HEK293 (cell line): ENCODE data around the gene TWIST2.

ENCODE experiments used
- CTCF ChIA-PET: fragments of 350-600 bp; formaldehyde crosslinking; extraction: SDS; loops from one replicate; lab custom pipeline; 2021; ENCODE audit warnings: antibody characterized with exemption; lab: Yijun Ruan, JAX
- POLR2A ChIA-PET: fragments of 300-600 bp; formaldehyde crosslinking; extraction: SDS; loops from one replicate; lab custom pipeline; 2020; ENCODE audit warnings: antibody characterized with exemption, inconsistent platforms; lab: Yijun Ruan, JAX
- H3K27ac ChIP-seq: fragments of 200-500 bp; sonication (Bioruptor generic); 2 replicates; pipeline ENCODE4 v1.5.1; 2014; ENCODE audit warnings: low read depth, low read length, control low read depth, inconsistent platforms; ENCODE audit errors: extremely low read depth
- H3K36me3 ChIP-seq, 2 experiments: fragments of 200-500 bp in 1 of 2; sonication (Bioruptor generic) in 1 of 2; 1 replicate in 1 of 2; 2 replicates in 1 of 2; pipeline ENCODE4 v1.5.1; 2014 to 2017; ENCODE audit warnings: inconsistent platforms in 2 of 2, low read length in 2 of 2; ENCODE audit not compliant: control insufficient read depth in 2 of 2, insufficient read depth in 1 of 2
- H3K4me1 ChIP-seq: fragments of 200-500 bp; sonication (Bioruptor generic); 2 replicates; pipeline ENCODE4 v1.5.1; 2014; ENCODE audit warnings: mild to moderate bottlenecking, low read length, inconsistent platforms; ENCODE audit not compliant: control insufficient read depth, insufficient read depth
- H3K4me3 ChIP-seq: 2 replicates; pipeline ENCODE4 v1.5.1; 2011; ENCODE audit warnings: low read depth, mild to moderate bottlenecking, control low read depth, low read length, moderate library complexity
- H3K9me3 ChIP-seq: fragments of 200-500 bp; sonication (Bioruptor generic); 2 replicates; pipeline ENCODE4 v1.5.1; 2014; ENCODE audit warnings: low read depth, low read length, inconsistent platforms; ENCODE audit not compliant: control insufficient read depth, insufficient read depth
- GLIS1 ChIP-seq: fragments of 450-650 bp; formaldehyde crosslinking; IDR thresholded peaks from 2 replicates; pipeline ENCODE4 v1.5.1; 2016; ENCODE audit warnings: missing biosample characterization, missing genetic modification characterization
- HOXC10 ChIP-seq: sonication (generic); formaldehyde crosslinking; IDR thresholded peaks from 2 replicates; pipeline ENCODE4 v1.8.1; 2023; ENCODE audit warnings: mild to moderate bottlenecking, missing genetic modification reagents
- SALL2 ChIP-seq: fragments of 450-650 bp; formaldehyde crosslinking; IDR thresholded peaks from 2 replicates; pipeline ENCODE4 v1.5.0; 2017; ENCODE audit warnings: missing biosample characterization, mild to moderate bottlenecking, missing genetic modification characterization, borderline replicate concordance
- SCRT1 ChIP-seq: fragments of 450-650 bp; formaldehyde crosslinking; IDR thresholded peaks from 2 replicates; pipeline ENCODE4 v1.5.1; 2016; ENCODE audit warnings: missing biosample characterization, missing genetic modification characterization, borderline replicate concordance
- SCRT2 ChIP-seq: fragments of 450-650 bp; formaldehyde crosslinking; IDR thresholded peaks from 2 replicates; pipeline ENCODE4 v1.5.1; 2016; ENCODE audit warnings: missing biosample characterization, missing genetic modification characterization
- SP2 ChIP-seq: fragments of 450-650 bp; formaldehyde crosslinking; IDR thresholded peaks from 2 replicates; pipeline ENCODE4 v1.5.1; 2016; ENCODE audit warnings: missing biosample characterization, missing genetic modification characterization
- TCF7L2 ChIP-seq: IDR thresholded peaks from 2 replicates; pipeline ENCODE4 v1.6.1; 2011; ENCODE audit warnings: low read depth, mild to moderate bottlenecking, inconsistent platforms, low read length, moderate library complexity, borderline replicate concordance
- ZBTB21 ChIP-seq: fragments of 450-650 bp; formaldehyde crosslinking; IDR thresholded peaks from 2 replicates; pipeline ENCODE4 v1.5.1; 2017; ENCODE audit warnings: missing biosample characterization, missing genetic modification characterization
- ZFHX2 ChIP-seq: fragments of 450-650 bp; formaldehyde crosslinking; conservative IDR thresholded peaks from 2 replicates; pipeline ENCODE4 v1.5.1; 2016; ENCODE audit warnings: missing biosample characterization, missing genetic modification characterization
- ZNF138 ChIP-seq: fragments of 450-650 bp; formaldehyde crosslinking; IDR thresholded peaks from 2 replicates; pipeline ENCODE4 v1.5.1; 2016; ENCODE audit warnings: missing biosample characterization, missing genetic modification characterization, borderline replicate concordance
- ZNF214 ChIP-seq: fragments of 450-650 bp; formaldehyde crosslinking; IDR thresholded peaks from 2 replicates; pipeline ENCODE4 v1.5.1; 2017; ENCODE audit warnings: missing biosample characterization, mild to moderate bottlenecking, missing genetic modification characterization, borderline replicate concordance
- ZNF324 ChIP-seq: fragments of 450-650 bp; formaldehyde crosslinking; IDR thresholded peaks from 2 replicates; pipeline ENCODE4 v1.5.1; 2016; ENCODE audit warnings: missing biosample characterization, missing genetic modification characterization
- ZNF423 ChIP-seq: fragments of 450-650 bp; formaldehyde crosslinking; IDR thresholded peaks from 2 replicates; pipeline ENCODE4 v1.5.1; 2016; ENCODE audit warnings: missing biosample characterization, missing genetic modification characterization
- ZNF426 ChIP-seq: fragments of 450-650 bp; formaldehyde crosslinking; IDR thresholded peaks from 2 replicates; pipeline ENCODE4 v1.5.1; 2017; ENCODE audit warnings: missing biosample characterization, missing genetic modification characterization, mild to moderate bottlenecking, inconsistent platforms, moderate library complexity
- ZNF48 ChIP-seq: fragments of 450-650 bp; formaldehyde crosslinking; IDR thresholded peaks from 2 replicates; pipeline ENCODE4 v1.5.1; 2016; ENCODE audit warnings: missing biosample characterization, missing genetic modification characterization
- ZNF549 ChIP-seq: fragments of 450-650 bp; IDR thresholded peaks from 2 replicates; pipeline ENCODE4 v1.5.1; 2018; ENCODE audit warnings: missing biosample characterization, missing genetic modification characterization, mild to moderate bottlenecking, inconsistent platforms, moderate library complexity
- ZNF585B ChIP-seq: fragments of 450-650 bp; formaldehyde crosslinking; IDR thresholded peaks from 2 replicates; pipeline ENCODE4 v1.5.1; 2016; ENCODE audit warnings: missing biosample characterization, missing genetic modification characterization
- ZNF707 ChIP-seq: fragments of 450-650 bp; formaldehyde crosslinking; IDR thresholded peaks from 2 replicates; pipeline ENCODE4 v1.5.1; 2016; ENCODE audit warnings: missing biosample characterization, missing genetic modification characterization
- ZSCAN23 ChIP-seq: fragments of 450-650 bp; formaldehyde crosslinking; IDR thresholded peaks from 2 replicates; pipeline ENCODE4 v1.5.1; 2016; ENCODE audit warnings: missing biosample characterization, missing genetic modification characterization
- TF ChIP-seq, protein P1 (sequence below): fragments of 450-650 bp; formaldehyde crosslinking; IDR thresholded peaks from 2 replicates; pipeline ENCODE4 v1.5.1; 2017; ENCODE audit warnings: missing biosample characterization, missing genetic modification characterization
- TF ChIP-seq, protein P2 (sequence below): fragments of 450-650 bp; formaldehyde crosslinking; IDR thresholded peaks from 2 replicates; pipeline ENCODE4 v1.5.1; 2016; ENCODE audit warnings: missing biosample characterization, missing genetic modification characterization
- TF ChIP-seq, protein P3 (sequence below): fragments of 450-650 bp; formaldehyde crosslinking; IDR thresholded peaks from 2 replicates; pipeline ENCODE4 v1.5.1; 2016; ENCODE audit warnings: missing biosample characterization, missing genetic modification characterization

The TWIST2 gene

DNA sequence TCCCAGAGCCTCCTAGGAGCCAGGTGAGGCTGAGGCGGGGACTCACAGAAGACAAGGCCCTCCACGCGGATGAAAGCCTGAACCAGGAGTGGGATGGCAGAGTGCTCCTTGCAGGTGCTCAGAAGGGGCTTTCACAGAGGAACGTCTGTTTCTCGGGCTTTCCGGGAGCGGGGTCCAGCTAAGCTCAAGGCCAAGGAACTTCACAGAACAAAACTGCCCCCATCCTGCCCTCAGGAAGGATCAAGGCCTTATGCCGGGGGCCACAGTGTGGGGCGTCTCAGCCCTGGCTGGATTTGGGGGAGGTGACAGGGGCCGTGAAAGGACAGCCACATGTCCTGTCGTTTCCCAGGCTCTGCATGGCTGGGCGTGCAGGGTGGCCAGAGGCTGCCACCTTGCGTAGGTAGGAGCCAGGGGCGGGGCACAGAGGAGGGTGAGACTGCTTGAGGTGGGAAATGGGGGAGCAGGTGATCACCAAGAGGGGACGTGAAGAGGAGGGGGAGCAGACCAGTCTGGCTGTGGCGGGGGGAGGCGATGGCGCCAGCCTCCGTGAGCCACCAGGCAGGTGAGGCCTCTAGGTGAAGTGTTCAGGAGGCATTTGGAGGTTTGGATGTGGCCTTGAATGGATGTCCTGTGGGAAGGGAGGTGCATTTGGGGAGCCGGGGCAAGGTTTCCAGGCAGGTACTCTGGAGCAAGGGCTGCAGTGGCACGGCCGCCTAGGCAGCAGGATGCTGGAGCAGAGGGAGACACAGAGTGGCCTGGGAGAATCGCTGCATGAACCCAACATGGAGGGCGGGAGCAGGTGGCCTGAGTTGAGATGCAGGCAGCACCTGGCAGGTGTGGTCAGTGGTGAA, 79.1 kb downstream of the TWIST2 start (continued):
- TF ChIP-seq, protein P1, sequence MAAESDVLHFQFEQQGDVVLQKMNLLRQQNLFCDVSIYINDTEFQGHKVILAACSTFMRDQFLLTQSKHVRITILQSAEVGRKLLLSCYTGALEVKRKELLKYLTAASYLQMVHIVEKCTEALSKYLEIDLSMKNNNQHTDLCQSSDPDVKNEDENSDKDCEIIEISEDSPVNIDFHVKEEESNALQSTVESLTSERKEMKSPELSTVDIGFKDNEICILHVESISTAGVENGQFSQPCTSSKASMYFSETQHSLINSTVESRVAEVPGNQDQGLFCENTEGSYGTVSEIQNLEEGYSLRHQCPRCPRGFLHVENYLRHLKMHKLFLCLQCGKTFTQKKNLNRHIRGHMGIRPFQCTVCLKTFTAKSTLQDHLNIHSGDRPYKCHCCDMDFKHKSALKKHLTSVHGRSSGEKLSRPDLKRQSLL (tag by site-specific recombination) = no peak
- TF ChIP-seq ZNF426 (tag by site-specific recombination) = no peak
- TF ChIP-seq ZNF48 (tag by site-specific recombination) = no peak
- TF ChIP-seq ZNF585B (tag by site-specific recombination) = no peak
- no peak for TF ChIP-seq ZFHX2
- no peak for TF ChIP-seq TCF7L2
- TF ChIP-seq ZNF324 (tag by site-specific recombination) = no peak
- no peak for TF ChIP-seq SP2 (tag by site-specific recombination)
- TF ChIP-seq SCRT1 = no peak
- TF ChIP-seq, protein P2, sequence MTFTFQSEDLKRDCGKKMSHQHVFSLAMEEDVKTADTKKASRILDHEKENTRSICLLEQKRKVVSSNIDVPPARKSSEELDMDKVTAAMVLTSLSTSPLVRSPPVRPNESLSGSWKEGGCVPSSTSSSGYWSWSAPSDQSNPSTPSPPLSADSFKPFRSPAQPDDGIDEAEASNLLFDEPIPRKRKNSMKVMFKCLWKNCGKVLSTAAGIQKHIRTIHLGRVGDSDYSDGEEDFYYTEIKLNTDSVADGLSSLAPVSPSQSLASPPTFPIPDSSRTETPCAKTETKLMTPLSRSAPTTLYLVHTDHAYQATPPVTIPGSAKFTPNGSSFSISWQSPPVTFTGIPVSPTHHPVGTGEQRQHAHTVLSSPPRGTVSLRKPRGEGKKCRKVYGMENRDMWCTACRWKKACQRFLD (tag by site-specific recombination) = no peak
- no peak for TF ChIP-seq ZNF138 (tag by site-specific recombination)
- TF ChIP-seq, all 188 proteins: peak for 0

DNA sequence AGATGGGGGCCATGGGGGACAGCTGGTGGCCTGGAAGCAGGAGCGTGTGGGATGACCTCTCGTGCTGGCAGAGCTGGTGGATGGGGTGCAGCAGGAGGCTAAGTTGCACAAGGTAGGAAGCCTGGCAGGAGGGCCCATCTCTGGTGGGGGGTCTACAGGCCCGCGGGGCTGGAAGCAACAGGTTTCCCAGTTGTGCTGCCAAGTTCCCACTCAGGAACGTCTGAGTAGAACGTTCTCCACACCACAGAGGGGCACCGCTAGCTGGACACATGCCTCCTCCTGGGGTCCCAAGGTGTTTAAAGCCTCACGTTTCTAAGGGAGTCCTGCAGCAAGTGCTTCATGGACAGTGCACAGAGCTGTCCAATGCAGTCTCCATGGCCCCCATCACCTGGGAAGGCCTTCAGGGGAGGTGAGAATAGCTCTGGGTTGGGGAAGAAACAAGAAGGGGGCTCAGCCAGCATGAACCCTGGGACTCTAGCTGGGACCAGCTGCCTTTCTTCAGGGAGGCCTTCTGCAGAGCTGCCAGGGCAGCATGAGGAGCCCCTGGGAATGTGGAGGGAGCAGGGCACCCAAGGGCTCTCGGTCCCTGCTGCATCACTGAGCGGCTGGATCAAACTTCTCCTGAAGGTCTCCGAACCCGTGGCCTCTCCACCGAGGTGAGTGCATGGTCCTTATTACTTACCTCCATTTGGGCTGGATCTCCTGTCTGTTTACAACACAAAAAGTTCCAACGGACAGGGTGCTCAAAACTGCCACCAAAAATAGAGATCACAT, 80.0 kb downstream of the TWIST2 start:
- Histone ChIP-seq H3K27ac (no peak overlapping the region), H3K4me3 (no peak overlapping the region), H3K36me3 (no peaks in the 10 kb centered on the region)
- POLR2A ChIA-PET = no interaction called here
- peak; percentile 43; the same call in 1 of the 2 replicates for TF ChIP-seq SCRT2
- TF ChIP-seq, protein P3, sequence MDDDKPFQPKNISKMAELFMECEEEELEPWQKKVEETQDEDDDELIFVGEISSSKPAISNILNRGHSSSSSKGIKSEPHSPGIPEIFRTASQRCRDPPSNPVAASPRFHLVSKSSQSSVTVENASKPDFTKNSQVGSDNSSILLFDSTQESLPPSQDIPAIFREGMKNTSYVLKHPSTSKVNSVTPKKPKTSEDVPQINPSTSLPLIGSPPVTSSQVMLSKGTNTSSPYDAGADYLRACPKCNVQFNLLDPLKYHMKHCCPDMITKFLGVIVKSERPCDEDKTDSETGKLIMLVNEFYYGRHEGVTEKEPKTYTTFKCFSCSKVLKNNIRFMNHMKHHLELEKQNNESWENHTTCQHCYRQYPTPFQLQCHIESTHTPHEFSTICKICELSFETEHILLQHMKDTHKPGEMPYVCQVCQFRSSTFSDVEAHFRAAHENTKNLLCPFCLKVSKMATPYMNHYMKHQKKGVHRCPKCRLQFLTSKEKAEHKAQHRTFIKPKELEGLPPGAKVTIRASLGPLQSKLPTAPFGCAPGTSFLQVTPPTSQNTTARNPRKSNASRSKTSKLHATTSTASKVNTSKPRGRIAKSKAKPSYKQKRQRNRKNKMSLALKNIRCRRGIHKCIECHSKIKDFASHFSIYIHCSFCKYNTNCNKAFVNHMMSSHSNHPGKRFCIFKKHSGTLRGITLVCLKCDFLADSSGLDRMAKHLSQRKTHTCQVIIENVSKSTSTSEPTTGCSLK (tag by site-specific recombination) = no peak
- TF ChIP-seq, all 188 proteins: peak for 1
- CTCF ChIA-PET = interaction anchor here (0.7 kb wide), 1 partner anchor 27 kb away, joined by 5 read pairs; no protein-coding TSS in a partner anchor
- Histone ChIP-seq H3K9me3 (no peaks in the 10 kb centered on the region), H3K4me1 (no peaks in the 10 kb centered on the region)

DNA sequence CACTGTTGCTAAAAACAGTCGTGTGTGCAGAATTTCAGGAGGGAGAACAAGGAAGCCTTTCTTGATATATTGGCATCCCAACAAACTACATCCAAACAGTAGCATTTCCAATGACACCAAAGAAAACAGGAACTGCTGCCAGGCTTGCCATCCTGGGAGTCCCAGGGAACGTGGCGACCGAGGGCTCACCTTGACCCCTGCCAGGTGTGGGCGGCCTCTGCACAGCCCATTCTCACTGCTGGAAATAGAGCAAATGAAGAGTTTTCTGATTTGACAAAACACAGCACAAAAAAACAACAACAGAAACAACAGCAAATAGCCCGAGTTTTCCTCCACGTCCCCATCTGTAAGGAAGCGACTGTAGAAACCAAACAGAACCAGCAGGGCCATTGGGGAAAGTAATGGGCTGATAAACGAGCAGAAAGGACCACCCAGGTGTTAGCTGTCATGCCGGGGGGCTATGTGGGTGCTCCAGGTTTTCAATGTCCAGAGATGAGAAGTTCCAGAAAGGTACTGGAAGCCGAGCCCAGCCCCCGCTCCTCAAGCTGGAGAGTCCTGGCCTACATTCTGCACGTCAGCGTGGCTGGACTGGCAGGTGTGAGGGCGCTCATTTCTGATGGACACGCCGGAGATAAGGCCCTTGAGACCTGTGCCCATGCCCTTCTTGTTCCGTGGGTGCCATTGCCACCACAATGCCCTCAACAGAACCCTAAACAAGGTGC, 80.8 kb downstream of the TWIST2 start:
- H3K4me1 ChIP-seq = no peaks in the 10 kb centered on the region
- TF ChIP-seq GLIS1 (tag by site-specific recombination) = no peak
- no peak for TF ChIP-seq HOXC10 (CRISPR knock-in tag)
- TF ChIP-seq ZBTB21 (tag by site-specific recombination) = no peak
- no peak for TF ChIP-seq SALL2
- TF ChIP-seq ZSCAN23 (tag by site-specific recombination) = no peak
- no peak for TF ChIP-seq ZNF549
- TF ChIP-seq ZNF423 (tag by site-specific recombination) = no peak
- TF ChIP-seq ZNF214 (tag by site-specific recombination) = no peak
- TF ChIP-seq SCRT2 = no peak
- TF ChIP-seq ZNF707 (tag by site-specific recombination) = no peak
- POLR2A ChIA-PET = no interaction called here
- no peak overlapping the region for H3K4me3 ChIP-seq
- H3K9me3 ChIP-seq = no peaks in the 10 kb centered on the region
- H3K27ac ChIP-seq = no peak overlapping the region
- CTCF ChIA-PET = no interaction called here
- no peaks in the 10 kb centered on the region for H3K36me3 ChIP-seq
